Ascending aorta (tissue), 2 donors: ENCODE data around the gene TAB2. TPM values are rescaled to one million over a fixed set of nuclear protein-coding genes. Genes with fewer than 3 reads are reported as not detected.

Source experiments
- DNase-seq, 2 donors: peaks; one replicate each; pipeline ENCODE4 v3.0.0-alpha.2; 2019; ENCODE audit warnings: low spot score in 2 of 2
- H3K27ac ChIP-seq, 2 donors: fragments of 200-600 bp; sonication (generic); one replicate each; pipeline ENCODE4 v1.5.1; 2016 to 2017; ENCODE audit warnings: mild to moderate bottlenecking in 1 of 2
- H3K27me3 ChIP-seq: fragments of 200-600 bp; sonication (generic); one replicate; pipeline ENCODE4 v1.5.1; 2017
- H3K36me3 ChIP-seq, 2 donors: fragments of 200-600 bp; sonication (generic); one replicate each; pipeline ENCODE4 v1.5.1; 2016
- H3K4me1 ChIP-seq, 2 donors: fragments of 200-600 bp; sonication (generic); one replicate each; pipeline ENCODE4 v1.5.1; 2016 to 2017; ENCODE audit warnings: mild to moderate bottlenecking in 1 of 2
- H3K4me3 ChIP-seq, 2 donors: fragments of 200-600 bp; sonication (generic); one replicate each; pipeline ENCODE4 v1.5.1; 2016 to 2017; ENCODE audit warnings: mild to moderate bottlenecking in 1 of 2
- H3K9me3 ChIP-seq, 2 donors: fragments of 200-600 bp; sonication (generic); one replicate each; pipeline ENCODE4 v1.5.1; 2016
- intact Hi-C: fragments of 100-400 bp; cut with DNase I; formaldehyde crosslinking; loops from one replicate; pipeline ENCODE4 v1.15.1; 2023
- total RNA-seq: library from RNA; depleted of rRNA; stranded (reverse); fragments of >200 nt; gene quantifications from one replicate; pipeline ENCODE4 v1.1.0, GENCODE V29; 2016
- TF ChIP-seq, protein P1 (sequence below), 3 experiments: fragments of 200-600 bp in 2 of 3; fragments of 450-650 bp in 1 of 3; sonication (generic) in 2 of 3; IDR thresholded peaks; one replicate each; pipeline ENCODE4 v1.5.1; 2016 to 2019; ENCODE audit warnings: antibody characterized with exemption in 3 of 3, mild to moderate bottlenecking in 1 of 3, moderate library complexity in 1 of 3

Gene TAB2
- total RNA-seq, 1 donor from 2014 or later, result 55.2 TPM

DNA sequence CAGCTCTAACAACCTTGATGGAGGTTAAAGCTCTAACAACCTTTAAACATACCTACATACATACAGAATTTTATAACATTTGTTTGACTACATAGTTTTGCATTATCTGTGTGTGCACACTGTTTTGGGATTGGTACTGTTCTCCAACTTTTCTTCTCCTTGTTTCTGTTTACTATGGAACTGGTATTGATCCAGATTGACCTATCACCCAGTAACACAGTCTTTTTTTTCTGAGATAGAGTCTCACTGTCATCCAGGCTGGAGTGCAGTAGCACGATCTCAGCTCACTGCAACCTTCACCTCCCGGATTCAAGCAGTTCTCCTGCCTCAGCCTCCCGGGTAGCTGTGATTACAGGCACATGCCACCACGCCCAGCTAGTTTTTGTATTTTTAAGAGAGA lies 65.9 kb downstream of the TAB2 start:
- peaks cover 0 to 8% of the 10 kb centered on the region in 2 donors for H3K4me1 ChIP-seq
- H3K27ac ChIP-seq, result no peak overlapping the region
- TF ChIP-seq, protein P1, sequence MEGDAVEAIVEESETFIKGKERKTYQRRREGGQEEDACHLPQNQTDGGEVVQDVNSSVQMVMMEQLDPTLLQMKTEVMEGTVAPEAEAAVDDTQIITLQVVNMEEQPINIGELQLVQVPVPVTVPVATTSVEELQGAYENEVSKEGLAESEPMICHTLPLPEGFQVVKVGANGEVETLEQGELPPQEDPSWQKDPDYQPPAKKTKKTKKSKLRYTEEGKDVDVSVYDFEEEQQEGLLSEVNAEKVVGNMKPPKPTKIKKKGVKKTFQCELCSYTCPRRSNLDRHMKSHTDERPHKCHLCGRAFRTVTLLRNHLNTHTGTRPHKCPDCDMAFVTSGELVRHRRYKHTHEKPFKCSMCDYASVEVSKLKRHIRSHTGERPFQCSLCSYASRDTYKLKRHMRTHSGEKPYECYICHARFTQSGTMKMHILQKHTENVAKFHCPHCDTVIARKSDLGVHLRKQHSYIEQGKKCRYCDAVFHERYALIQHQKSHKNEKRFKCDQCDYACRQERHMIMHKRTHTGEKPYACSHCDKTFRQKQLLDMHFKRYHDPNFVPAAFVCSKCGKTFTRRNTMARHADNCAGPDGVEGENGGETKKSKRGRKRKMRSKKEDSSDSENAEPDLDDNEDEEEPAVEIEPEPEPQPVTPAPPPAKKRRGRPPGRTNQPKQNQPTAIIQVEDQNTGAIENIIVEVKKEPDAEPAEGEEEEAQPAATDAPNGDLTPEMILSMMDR (IDR thresholded peaks at IDR 0.05), result no peak
- no peaks in the 10 kb centered on the region for H3K9me3 ChIP-seq
- no peaks in the 10 kb centered on the region for H3K27me3 ChIP-seq
- no peak overlapping the region for H3K4me3 ChIP-seq
- intact Hi-C loops, result loop anchor here (5.0 kb wide), 1 partner anchor 41 kb away; no protein-coding TSS in a partner anchor
- DNase-seq, result no peak
- H3K36me3 ChIP-seq, result peaks cover 20 to 24% of the 10 kb centered on the region in 2 donors

DNA sequence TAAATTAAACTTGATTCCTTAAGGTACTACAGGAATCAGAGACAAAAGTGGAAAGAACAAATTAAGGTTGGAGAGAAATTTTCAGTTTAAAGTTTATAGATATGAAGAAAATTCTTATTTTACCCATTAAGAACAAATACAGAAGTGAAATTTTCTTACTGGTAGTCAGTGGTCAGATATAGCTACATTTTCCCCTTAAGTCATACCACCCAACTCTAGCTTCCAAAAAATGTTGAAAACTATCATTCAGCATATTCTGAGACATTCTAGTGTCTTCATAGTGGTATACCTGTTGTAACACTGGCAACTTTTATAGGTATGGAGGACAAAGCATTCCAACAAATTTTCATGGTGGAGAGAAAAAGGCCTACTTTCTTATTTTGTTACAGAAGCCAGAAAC lies 67.0 kb downstream of the TAB2 start:
- H3K4me3 ChIP-seq, result no peak overlapping the region
- peaks cover 10 to 13% of the 10 kb centered on the region in 2 donors for H3K36me3 ChIP-seq
- H3K27ac ChIP-seq, result no peak overlapping the region
- no peaks in the 10 kb centered on the region for H3K9me3 ChIP-seq
- no peaks in the 10 kb centered on the region for H3K27me3 ChIP-seq
- no peak for DNase-seq
- peaks cover 0 to 8% of the 10 kb centered on the region in 2 donors for H3K4me1 ChIP-seq
- TF ChIP-seq, protein P1 (IDR thresholded peaks at IDR 0.05), result no peak
- intact Hi-C loops, result loop anchor here (5.0 kb wide), 1 partner anchor 42 kb away; no protein-coding TSS in a partner anchor

DNA sequence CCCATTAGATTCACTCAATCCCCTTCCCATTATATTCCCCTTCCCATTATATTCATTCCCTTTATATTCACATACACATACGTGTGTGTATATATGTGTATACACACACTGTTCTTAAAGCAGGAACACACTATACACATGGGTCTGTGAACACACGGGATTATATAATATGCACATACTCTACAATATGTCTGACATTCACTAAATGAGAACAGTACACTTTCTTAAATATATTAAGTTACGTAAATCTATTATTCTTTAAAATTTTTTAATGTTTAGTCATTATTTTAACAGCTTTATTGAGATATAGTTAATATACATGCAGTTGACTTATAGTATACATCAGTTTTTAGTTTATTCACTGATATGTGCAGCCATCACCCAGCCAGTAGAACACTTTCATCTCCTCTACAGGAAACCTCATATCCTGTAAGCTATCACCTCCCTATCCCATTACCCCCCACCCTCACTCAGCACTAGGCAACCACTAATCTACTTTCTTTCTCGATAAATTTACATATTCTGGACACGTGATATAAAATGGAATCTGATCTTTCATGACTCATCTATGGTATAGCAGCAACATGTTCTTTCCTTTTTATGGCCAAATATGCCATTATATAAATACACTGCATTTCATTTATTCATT lies 68.6 kb downstream of the TAB2 start:
- H3K36me3 ChIP-seq, result peaks cover 4 to 8% of the 10 kb centered on the region in 2 donors
- TF ChIP-seq, protein P1 (IDR thresholded peaks at IDR 0.05), result no peak
- no peak overlapping the region for H3K4me3 ChIP-seq
- DNase-seq, result no peak
- H3K4me1 ChIP-seq, result peaks cover 0 to 11% of the 10 kb centered on the region in 2 donors
- H3K27me3 ChIP-seq, result no peaks in the 10 kb centered on the region
- H3K27ac ChIP-seq, result no peak overlapping the region
- intact Hi-C loops, result no loop called here
- H3K9me3 ChIP-seq, result no peaks in the 10 kb centered on the region

DNA sequence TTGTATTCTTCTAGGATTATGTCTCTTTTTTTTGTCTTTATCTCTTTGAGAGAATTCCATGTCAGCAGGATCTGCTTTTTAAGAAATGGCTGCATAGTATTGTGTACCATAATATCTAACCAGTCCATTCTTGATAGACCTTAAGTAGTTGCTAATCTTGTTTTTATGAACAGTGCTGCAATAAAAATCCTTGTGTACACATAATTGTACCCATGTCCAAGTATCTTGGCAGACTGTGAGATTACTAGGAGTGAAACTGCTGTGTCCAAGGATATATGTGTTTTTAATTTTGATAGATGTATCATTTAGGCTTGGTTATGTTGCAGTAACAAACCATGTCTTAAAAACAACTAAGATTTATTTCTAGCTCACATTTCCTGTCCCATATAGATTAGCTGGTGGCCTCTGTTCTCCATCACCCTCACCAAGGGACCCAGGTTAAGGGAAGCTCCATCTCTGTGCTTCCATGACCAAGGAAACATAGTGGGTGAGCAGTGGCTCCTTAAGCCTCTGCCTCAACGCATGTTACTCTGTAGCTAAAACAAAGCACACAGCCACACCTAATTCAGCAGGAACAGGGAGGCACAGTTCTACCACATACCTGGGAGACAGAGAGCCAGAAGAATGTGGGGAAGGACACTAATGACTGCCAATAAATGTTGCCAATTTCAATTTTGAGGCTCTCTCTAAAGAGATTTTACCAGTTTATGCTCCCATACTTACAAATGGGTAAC lies 70.4 kb downstream of the TAB2 start:
- peaks cover 0 to 11% of the 10 kb centered on the region in 2 donors for H3K4me1 ChIP-seq
- no peak overlapping the region for H3K27ac ChIP-seq
- H3K27me3 ChIP-seq, result no peaks in the 10 kb centered on the region
- DNase-seq, result no peak
- no peaks in the 10 kb centered on the region for H3K9me3 ChIP-seq
- no peak overlapping the region for H3K4me3 ChIP-seq
- intact Hi-C loops, result no loop called here
- TF ChIP-seq, protein P1 (IDR thresholded peaks at IDR 0.05), result no peak
- peaks cover 0 to 10% of the 10 kb centered on the region in 2 donors for H3K36me3 ChIP-seq

DNA sequence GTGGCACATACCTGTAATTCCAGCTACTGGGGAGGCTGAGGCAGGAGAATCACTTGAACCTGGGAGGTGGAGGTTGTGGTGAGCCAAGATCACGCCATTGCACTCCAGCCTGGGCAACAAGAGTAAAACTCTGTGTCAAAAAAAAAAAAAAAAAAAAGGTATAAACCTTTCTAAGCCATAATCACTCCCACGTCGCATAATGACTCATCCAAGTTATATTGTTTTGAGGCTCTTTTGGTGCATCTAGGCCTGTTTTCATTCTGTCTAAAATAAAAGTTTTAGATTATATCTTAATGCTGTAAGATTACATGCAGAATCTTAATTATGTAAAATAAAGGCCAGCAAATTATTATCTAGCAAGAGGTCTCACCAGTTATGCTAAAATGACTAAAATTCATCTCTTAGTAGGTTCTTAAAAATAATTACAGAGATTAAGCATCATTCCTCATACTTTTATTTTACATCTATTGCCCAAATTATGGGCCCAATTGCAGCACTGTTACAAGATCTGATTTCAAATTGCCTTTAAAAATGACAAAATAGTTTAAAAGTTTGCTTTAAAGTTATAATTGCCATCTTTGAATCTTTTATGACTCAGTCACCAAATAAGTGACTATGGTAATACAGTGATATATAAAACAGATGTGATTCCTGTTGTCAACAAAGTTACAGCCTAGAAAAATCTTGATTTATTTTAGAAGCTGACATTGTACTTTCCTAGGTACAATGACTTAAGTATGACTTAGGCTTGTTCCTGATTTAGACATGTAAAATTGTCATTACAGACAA lies 72.2 kb downstream of the TAB2 start:
- Histone ChIP-seq H3K9me3 (no peaks in the 10 kb centered on the region), H3K27ac (no peak overlapping the region), H3K36me3 (peaks cover 0 to 6% of the 10 kb centered on the region in 2 donors), H3K4me3 (no peak overlapping the region), H3K4me1 (peaks cover 0 to 8% of the 10 kb centered on the region in 2 donors), H3K27me3 (no peaks in the 10 kb centered on the region)
- DNase-seq, result no peak
- TF ChIP-seq, protein P1 (IDR thresholded peaks at IDR 0.05), result no peak
- intact Hi-C loops, result no loop called here
